ENCODE measurements around the gene NWD2.
"Not testable (repeated sequence)": the region's sequence is repeated elsewhere in the genome, so short reads cannot be mapped to it uniquely, and the experiment has no call there.

Gene NWD2

GRCh38 chr4:37392521-37393255, 148.1 kb downstream of the NWD2 start:
- peak in 55 of 58 donors; percentile 10 to 85 (median 60) for DNase-seq

- DNase-seq = no peak
Measured at GRCh38 chr4:37393321-37393720, 148.8 kb downstream of the NWD2 start.

GRCh38 chr4:37393889-37394288, 149.3 kb downstream of the NWD2 start:
- no peak for DNase-seq

- DNase-seq = peak in 3 of 58 donors; percentile 12 to 44 (median 41)
Measured at GRCh38 chr4:37397505-37397904, 153.0 kb downstream of the NWD2 start.

GRCh38 chr4:37400241-37400881, 155.8 kb downstream of the NWD2 start:
- DNase-seq = no peak

GRCh38 chr4:37407938-37408826, 163.6 kb downstream of the NWD2 start:
- DNase-seq = not testable (repeated sequence)

GRCh38 chr4:37413612-37414011, 169.1 kb downstream of the NWD2 start:
- DNase-seq = not testable (repeated sequence)

- DNase-seq = no peak
Measured at GRCh38 chr4:37415845-37416369, 171.4 kb downstream of the NWD2 start.

GRCh38 chr4:37421614-37422013, 177.1 kb downstream of the NWD2 start:
- no peak for DNase-seq

GRCh38 chr4:37422102-37422501, 177.6 kb downstream of the NWD2 start:
- DNase-seq = no peak

- DNase-seq = no peak
Measured at GRCh38 chr4:37422638-37423037, 178.1 kb downstream of the NWD2 start.

GRCh38 chr4:37423310-37423709, 178.8 kb downstream of the NWD2 start:
- DNase-seq = no peak

- no peak for DNase-seq
Measured at GRCh38 chr4:37424753-37425152, 180.2 kb downstream of the NWD2 start.

- no peak for DNase-seq
Measured at GRCh38 chr4:37425857-37426256, 181.3 kb downstream of the NWD2 start.

- no peak for DNase-seq
Measured at GRCh38 chr4:37427193-37427592, 182.7 kb downstream of the NWD2 start.

GRCh38 chr4:37429906-37430305, 185.4 kb downstream of the NWD2 start:
- no peak for DNase-seq

GRCh38 chr4:37430718-37431416, 186.3 kb downstream of the NWD2 start:
- no peak for DNase-seq

GRCh38 chr4:37431417-37431743, 186.8 kb downstream of the NWD2 start:
- DNase-seq = no peak

- peak in 1 of 58 donors; percentile 3 for DNase-seq
Measured at GRCh38 chr4:37434469-37434868, 189.9 kb downstream of the NWD2 start.

- DNase-seq = no peak
Measured at GRCh38 chr4:37436546-37436945, 192.0 kb downstream of the NWD2 start.

GRCh38 chr4:37437163-37437562, 192.6 kb downstream of the NWD2 start:
- no peak for DNase-seq

Data from anterior cingulate cortex (tissue), 58 donors.